Fibroblast of villous mesenchyme (primary cell): Measurements from ENCODE around the gene GALNT10. TPM values are rescaled to one million over a fixed set of nuclear protein-coding genes. Genes with fewer than 3 reads are reported as not detected.

Experiments
- DNase-seq: peaks from one replicate; pipeline ENCODE4 v3.0.0-alpha.2; 2010; ENCODE audit warnings: low read depth
- H3K4me3 ChIP-seq: 2 replicates; pipeline ENCODE4 v1.5.1; 2011; ENCODE audit warnings: low read depth, mild to moderate bottlenecking, low read length
- CTCF ChIP-seq: IDR thresholded peaks from 2 replicates; pipeline ENCODE4 v1.5.1; 2012; ENCODE audit warnings: low read depth, mild to moderate bottlenecking, low read length; ENCODE audit not compliant: insufficient read depth
- total RNA-seq: library from RNA; depleted of rRNA; stranded (reverse); fragments of >200 nt; gene quantifications from 2 replicates; pipeline ENCODE4 v1.2.3, GENCODE V29; 2012

GALNT10 gene
- total RNA-seq, 1 donor, result 40.6 TPM

DNA sequence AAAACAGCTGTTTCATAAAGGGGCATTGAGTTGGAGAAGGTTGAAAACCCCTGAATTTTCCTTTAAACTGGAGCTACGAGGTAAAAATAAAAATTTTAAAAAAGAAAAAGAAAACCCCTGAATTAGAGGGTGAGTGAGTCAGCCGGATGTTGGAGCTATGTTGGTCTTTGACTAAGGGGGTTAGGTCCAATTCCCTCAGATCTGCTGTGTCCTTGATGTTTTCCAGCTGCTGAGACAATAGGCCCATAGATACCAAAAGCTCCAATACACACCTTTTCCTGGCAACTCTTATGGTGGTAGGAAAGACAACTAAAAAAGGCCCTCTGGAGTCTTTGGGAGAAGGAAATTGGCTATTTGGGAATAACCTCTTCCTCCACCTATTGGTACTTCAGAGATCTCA lies 175.8 kb downstream of the GALNT10 start:
- no peak for TF ChIP-seq CTCF
- DNase-seq, result no peak
- no peak overlapping the region for H3K4me3 ChIP-seq

- DNase-seq, result no peak
- TF ChIP-seq CTCF, result no peak
- no peak overlapping the region for H3K4me3 ChIP-seq
These were observed 176.6 kb downstream of the GALNT10 start for GRCh38 chr5:154367101-154367500.

DNA sequence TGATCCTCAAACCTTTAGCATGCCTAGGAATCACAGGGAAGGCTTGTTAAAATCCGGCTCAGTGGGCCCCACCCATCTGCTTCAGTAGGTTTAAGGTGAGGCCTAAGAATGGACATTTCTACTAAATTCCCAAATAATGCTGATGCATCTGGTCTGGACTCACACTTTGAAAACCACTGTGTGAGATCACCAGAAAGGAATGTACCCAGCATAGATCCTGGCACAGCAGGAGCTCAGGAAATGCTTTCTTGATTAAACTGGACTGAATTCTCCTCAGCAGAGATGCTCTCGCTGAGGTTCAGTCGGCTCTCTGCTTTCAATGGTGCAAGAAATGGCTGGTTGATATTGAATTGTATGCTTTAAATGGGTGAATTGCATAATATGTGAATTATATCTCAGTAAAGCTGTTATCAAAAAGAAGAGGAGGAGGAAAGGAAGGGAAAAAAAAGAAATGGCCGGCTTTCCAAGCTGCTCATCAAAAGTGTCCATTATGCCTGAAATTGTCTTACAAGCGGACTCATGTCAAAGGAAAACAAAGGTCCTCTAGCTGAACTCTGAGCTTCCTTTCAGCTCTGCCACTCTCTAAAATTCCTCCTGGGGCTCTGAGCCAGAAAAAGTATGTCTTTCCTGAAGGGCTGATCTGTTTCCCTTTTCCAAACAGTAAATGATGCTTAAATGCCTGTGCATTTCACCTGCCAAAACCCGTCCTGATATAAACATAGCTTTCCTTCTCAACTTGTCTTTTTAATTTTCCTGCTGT lies 177.7 kb downstream of the GALNT10 start:
- no peak overlapping the region for H3K4me3 ChIP-seq
- TF ChIP-seq CTCF, result no peak
- DNase-seq, result peak; percentile 91

DNA sequence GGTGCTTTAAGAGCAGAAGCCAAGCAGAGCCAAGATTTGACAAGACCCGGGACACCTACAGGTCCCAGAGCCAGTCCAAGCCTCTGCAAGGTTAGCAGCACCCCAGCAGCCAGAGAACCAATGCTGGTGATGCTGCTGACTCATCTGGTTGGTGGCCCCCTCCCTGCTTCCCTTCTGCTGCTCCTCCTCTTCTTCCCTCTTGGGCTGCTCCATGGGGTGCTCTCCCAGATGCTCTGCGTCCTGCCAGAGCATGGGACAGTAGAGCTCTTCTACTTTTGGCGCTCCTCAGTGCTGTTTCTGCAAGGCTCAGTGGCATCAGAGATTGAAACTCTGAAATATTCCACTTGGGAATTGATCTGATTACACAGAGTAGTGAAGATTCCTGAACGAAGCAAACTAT lies 179.1 kb downstream of the GALNT10 start:
- no peak overlapping the region for H3K4me3 ChIP-seq
- no peak for TF ChIP-seq CTCF
- DNase-seq, result peak; percentile 30

DNA sequence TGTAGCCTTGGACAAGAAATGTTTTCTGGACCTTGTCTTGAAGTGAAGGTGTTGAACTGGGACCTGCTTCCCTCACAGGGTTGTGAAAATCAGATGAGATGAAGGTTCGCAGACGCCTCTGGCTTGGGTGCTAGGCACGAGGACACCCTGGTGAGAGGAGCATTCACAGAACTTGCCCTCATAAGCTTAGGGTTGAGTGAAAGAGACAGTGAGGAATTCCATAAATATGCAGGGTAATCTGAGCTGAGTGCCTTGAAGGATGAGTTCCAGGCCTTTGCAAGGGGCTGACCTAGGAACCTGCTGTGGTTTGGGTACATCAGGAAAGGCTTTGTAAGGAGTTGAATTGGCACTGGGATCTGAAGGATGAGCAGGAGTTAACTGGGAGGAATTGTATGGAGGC lies 179.6 kb downstream of the GALNT10 start:
- TF ChIP-seq CTCF, result no peak
- H3K4me3 ChIP-seq, result no peak overlapping the region
- DNase-seq, result peak; percentile 86

DNA sequence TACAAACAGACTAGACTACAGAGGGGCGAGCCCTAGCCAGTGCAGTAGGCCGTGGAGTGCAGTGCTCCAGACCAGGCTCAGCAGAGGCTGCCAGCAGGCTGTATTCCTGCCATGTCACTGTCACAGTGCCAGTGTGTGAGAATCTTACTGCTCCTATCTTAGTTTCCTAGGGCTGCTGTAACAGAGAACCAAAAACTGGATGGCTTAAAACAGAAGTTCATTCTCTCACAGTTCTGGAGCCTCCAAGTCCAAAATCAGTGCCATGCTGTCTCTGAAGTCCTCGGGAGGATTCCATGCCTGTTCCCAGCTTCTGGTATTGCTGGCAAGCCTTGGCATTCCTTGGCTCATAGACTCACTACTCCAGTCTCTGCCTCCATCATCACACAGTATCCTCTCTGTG lies 180.3 kb downstream of the GALNT10 start:
- no peak overlapping the region for H3K4me3 ChIP-seq
- no peak for TF ChIP-seq CTCF
- no peak for DNase-seq

- H3K4me3 ChIP-seq, result no peak overlapping the region
- DNase-seq, result peak; percentile 98
- no peak for TF ChIP-seq CTCF
These were observed 181.2 kb downstream of the GALNT10 start for GRCh38 chr5:154371687-154372086.
